ENCODE results near the gene HSD3B7.
"Not testable (repeated sequence)": the region's sequence is repeated elsewhere in the genome, so short reads cannot be mapped to it uniquely, and the experiment has no call there.

Gene HSD3B7

GRCh38 chr16:30984669-30985400 is at the start of gene HSD3B7:
Gene HSD3B7 (plus strand): TSS chr16:30985207. CDS start chr16:30985659, 452 bp downstream.
- DNase-seq (ENCODE audit: low read depth in 2 of 2), result peak; percentile 58 to 66

GRCh38 chr16:30937692-30938091 is 47.3 kb upstream of the HSD3B7 start:
- no peak for DNase-seq (ENCODE audit: low read depth in 2 of 2)

DNA sequence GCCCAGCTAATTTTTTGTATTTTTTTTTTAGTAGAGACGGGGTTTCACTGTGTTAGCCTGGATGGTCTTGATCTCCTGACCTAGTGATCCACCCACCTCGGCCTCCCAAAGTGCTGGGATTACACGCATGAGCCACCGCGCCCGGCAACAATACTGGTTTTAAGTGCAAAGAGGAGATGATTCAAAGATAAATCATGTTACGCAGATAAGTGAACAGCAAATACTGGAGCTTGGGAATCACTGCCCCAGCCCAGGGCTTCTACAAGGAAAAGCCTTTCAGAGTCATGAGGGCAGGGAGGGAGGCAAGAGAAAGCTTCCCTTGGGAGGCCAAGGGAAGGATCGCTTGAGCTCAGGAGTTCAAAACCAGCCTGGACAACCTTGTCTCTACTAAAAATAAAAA is 45.4 kb upstream of the HSD3B7 start:
- not testable (repeated sequence) for DNase-seq (ENCODE audit: low read depth in 2 of 2)

- DNase-seq (ENCODE audit: low read depth in 2 of 2), result no peak
Measured at GRCh38 chr16:30941600-30942425, 43.2 kb upstream of the HSD3B7 start.

DNA sequence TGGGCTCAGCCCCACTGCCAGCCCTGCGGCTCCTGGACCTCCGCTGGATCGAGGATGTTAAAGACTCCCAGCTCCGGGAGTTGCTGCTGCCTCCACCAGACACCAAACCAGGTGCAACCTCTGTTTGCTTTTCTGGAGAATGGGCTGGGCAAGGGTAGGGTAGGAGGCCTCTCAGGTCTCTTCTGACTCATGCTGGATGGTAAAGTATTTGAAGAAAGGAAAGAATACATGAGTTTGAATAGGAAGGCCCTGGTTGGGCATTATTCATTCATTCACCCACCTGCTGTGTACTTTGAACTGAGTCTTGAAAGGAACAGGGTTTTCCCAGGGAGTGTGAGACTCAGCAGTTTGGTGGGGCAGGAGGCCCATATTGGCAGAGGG is 42.6 kb upstream of the HSD3B7 start:
- DNase-seq (ENCODE audit: low read depth in 2 of 2), result no peak

DNA sequence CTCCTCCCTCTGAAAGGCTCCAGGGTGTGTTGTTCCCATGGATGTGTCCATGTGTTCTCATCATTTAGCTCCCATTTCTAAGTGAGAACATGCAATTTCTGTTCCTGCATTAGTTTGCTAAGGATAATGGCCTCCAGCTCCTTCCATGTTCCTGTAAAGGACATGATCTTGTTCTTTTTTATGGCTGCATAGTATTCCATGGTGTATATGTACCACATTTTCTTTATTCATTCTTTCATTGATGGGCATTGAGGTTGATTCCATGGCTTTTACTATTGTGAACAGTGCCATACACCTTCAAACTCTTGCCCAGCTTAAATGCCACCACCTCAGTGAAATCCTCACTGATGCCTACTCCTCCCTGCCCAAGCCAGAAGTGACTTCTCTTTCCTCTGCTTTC is 40.7 kb upstream of the HSD3B7 start:
- no peak for DNase-seq (ENCODE audit: low read depth in 2 of 2)

- DNase-seq (ENCODE audit: low read depth in 2 of 2), result no peak
Measured at GRCh38 chr16:30946671-30947540, 38.1 kb upstream of the HSD3B7 start.

DNA sequence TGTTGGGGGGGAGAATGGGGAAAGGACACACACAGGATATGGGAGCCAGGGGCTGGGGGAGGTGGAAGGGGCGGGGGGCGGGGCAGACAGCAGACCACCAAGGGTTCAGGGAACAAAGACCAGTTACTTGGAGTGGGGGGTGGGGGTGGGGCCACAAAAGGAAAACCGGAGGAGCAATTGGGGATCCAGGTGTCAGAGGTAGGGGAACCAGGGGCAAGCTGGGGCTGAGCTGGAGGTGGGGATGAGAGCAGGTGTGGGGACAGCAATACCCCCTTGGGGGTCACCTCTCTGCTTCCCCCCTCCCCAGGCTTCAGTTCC is 37.5 kb upstream of the HSD3B7 start:
- DNase-seq (ENCODE audit: low read depth in 2 of 2), result no peak

- DNase-seq (ENCODE audit: low read depth in 2 of 2), result no peak
Measured at GRCh38 chr16:30947859-30948666, 36.9 kb upstream of the HSD3B7 start.

GRCh38 chr16:30948667-30949649 is 36.0 kb upstream of the HSD3B7 start, which contains the start of gene ORAI3:
Gene ORAI3 (plus strand): TSS chr16:30949068. CDS start chr16:30949290, 222 bp downstream.
- DNase-seq (ENCODE audit: low read depth in 2 of 2), result no peak

- no peak for DNase-seq (ENCODE audit: low read depth in 2 of 2)
Measured at GRCh38 chr16:30949650-30950515, 35.1 kb upstream of the HSD3B7 start.

GRCh38 chr16:30950516-30951065 is 34.4 kb upstream of the HSD3B7 start:
- no peak for DNase-seq (ENCODE audit: low read depth in 2 of 2)

DNA sequence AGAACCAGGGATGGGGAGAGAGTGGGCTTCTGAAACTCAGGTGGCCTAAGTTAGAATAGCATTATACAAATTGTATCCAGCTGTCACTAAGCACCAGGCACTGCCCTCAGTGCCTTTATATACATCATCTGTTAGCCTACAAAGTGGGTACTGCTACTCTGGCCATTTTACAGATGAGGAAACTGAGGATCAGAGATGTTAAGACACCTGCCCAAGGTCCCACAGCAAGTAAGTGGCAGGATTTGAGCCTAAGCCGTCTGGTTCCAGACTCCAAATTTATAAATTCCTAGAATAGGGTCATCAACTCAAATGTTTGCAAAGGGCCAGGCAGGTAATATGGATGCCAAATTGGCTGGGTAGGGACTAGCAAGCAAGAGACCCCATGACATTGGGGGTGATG is 33.8 kb upstream of the HSD3B7 start:
- DNase-seq (ENCODE audit: low read depth in 2 of 2), result no peak

DNA sequence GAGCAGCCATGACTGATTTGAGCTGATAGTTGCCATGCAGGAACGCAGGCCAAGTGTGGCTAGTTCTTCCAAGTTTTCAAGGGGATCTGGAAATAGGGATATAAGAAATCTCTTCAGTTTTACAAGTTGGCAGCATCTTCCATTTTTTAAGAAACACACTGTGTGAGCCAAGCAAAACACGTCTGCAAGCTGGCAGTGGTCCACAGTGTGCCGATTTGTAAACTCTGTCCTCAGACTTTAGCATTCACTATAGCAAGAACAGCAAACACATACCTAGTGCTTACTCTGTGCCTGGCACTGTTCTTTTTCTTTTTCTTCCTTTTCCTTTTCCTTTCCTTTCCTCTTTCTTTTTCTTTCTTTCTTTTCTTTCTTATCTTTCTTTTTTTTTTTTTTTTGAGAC is 33.3 kb upstream of the HSD3B7 start:
- no peak for DNase-seq (ENCODE audit: low read depth in 2 of 2)

DNA sequence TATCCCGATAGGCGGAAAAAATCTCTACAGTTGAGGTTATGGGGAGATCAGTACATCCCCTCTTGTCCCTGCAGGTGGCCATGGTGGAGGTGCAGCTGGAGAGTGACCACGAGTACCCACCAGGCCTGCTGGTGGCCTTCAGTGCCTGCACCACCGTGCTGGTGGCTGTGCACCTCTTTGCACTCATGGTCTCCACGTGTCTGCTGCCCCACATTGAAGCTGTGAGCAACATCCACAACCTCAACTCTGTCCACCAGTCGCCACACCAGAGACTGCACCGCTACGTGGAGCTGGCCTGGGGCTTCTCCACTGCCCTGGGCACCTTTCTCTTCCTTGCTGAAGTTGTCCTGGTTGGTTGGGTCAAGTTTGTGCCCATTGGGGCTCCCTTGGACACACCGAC is 31.9 kb upstream of the HSD3B7 start:
- DNase-seq (ENCODE audit: low read depth in 2 of 2), result no peak

DNA sequence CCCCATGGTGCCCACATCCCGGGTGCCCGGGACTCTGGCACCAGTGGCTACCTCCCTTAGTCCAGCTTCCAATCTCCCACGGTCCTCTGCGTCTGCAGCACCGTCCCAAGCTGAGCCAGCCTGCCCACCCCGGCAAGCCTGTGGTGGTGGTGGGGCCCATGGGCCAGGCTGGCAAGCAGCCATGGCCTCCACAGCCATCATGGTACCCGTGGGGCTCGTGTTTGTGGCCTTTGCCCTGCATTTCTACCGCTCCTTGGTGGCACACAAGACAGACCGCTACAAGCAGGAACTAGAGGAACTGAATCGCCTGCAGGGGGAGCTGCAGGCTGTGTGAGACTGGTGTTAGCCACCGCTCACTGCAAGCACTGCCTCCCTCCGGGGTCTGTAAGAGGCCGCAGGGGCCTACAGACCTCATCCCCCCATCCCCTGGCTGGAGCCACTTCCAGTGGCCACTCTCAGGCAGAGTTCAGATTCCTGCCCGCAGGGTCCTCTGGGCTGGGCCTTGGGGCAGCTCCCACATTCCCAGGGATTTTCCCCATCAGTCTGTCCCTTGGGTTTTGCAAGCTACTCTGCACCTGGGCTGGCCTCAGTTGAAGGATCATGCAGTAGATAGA is 31.4 kb upstream of the HSD3B7 start:
- peak in 1 of 2 donors; percentile 42 for DNase-seq (ENCODE audit: low read depth in 2 of 2)

DNA sequence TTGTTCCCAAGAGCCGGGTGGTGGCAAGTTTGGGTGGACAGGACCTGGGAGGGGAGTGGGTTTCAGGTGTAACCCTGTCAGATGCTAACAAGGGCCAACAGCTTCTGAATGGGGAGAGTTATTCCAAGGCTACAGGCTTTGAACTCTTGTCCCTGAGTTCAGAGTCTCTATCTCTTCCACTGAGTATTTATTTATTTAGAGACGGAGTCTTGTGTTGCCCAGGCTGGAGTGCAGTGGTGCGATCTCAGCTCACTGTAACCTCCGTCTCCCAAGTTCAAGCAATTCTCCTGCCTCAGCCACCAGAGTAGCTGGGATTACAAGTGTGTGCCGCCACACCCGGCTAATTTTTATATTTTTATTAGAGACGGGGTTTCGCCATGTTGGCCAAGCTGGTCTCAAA is 30.0 kb upstream of the HSD3B7 start:
- DNase-seq (ENCODE audit: low read depth in 2 of 2), result no peak
